Stimulated activated effector memory CD8-positive, alpha-beta T cell treated with anti-CD3 and anti-CD28 coated beads, Interleukin-12 subunit alpha, Interleukin-12 subunit beta, amount 100 ng/mL, for 72 hours (primary cell): ENCODE results near the gene EIPR1.

Source experiments
- ATAC-seq: fragments of 150-1000 bp; cut with Tn5 transposase; 2 replicates; pipeline ENCODE4 v1.10.0; 2021
- DNase-seq, 2 donors: peaks; one replicate each; pipeline ENCODE4 v3.0.0; 2021 to 2022; ENCODE audit warnings: low spot score in 2 of 2
- H3K27ac Mint-ChIP-seq: one replicate; pipeline ENCODE4 v1.8.0; 2022; ENCODE audit warnings: mild to moderate bottlenecking, mixed read lengths
- H3K36me3 Mint-ChIP-seq: one replicate; pipeline ENCODE4 v1.8.0; 2022; ENCODE audit warnings: mild to moderate bottlenecking, mixed read lengths
- H3K4me1 Mint-ChIP-seq: one replicate; pipeline ENCODE4 v1.8.0; 2022; ENCODE audit warnings: mixed read lengths
- H3K4me3 Mint-ChIP-seq: one replicate; pipeline ENCODE4 v1.8.0; 2022; ENCODE audit warnings: mild to moderate bottlenecking, mixed read lengths
- H3K9me3 Mint-ChIP-seq: one replicate; pipeline ENCODE4 v1.8.0; 2022; ENCODE audit warnings: mixed read lengths

Gene EIPR1

DNA sequence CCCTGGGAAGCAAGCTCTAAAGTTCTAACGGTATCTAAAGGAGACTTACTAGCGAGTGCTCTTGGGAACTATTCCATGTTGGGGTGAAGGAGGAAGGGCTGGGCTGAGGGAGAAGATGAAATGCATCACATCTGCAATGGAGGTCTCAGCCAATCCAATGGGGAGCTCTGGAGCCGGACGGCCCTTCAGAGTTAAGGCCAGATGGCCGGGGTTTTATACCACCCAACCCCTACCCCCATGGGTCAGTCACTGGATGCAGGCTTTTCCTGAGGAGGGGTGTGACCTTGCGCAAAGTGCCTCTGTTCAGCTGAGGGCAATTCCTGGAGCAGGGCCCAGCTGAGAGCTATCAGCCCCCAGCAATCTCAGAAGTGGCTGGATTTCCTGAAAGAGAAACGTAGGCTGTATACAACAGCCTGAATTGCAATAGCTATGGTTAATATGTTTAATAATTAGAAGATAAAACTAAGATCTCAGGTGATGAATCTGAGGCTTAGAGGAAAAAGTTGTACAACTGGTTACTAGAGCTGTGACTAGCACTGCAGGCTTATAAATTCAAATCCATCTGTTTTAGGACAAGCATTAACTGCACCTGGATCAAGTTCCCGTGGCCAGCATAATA is 21.6 kb downstream of the EIPR1 start:
- peaks cover 33% of the 10 kb centered on the region for H3K4me1 Mint-ChIP-seq
- H3K9me3 Mint-ChIP-seq = peaks cover 4% of the 10 kb centered on the region
- no peak overlapping the region for H3K27ac Mint-ChIP-seq
- peaks cover 29% of the 10 kb centered on the region for H3K36me3 Mint-ChIP-seq
- no peak for ATAC-seq
- DNase-seq = no peak
- no peak overlapping the region for H3K4me3 Mint-ChIP-seq

DNA sequence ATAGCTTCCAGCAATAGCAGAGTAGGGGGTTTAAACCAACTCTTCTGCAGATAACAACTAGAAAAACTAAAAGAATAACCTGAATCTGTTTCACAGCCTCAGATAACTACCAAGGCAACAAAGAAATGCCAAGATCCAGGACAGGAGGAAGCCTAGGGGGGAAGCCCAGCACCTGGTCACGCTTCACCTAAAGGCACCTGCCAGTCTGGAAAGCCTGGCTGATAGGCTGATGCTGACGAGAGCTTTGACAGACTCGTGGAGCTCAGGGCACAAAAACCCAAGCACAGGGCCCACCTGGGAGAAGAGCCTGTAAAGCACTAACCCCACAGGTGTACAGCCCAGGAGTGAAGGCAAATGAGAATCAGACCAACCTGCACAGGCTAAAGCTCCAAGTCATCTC is 22.6 kb downstream of the EIPR1 start:
- Mint-ChIP-seq H3K27ac (no peak overlapping the region), H3K4me3 (no peak overlapping the region), H3K4me1 (peaks cover 23% of the 10 kb centered on the region), H3K36me3 (peaks cover 39% of the 10 kb centered on the region), H3K9me3 (peaks cover 4% of the 10 kb centered on the region)
- no peak for ATAC-seq
- no peak for DNase-seq

DNA sequence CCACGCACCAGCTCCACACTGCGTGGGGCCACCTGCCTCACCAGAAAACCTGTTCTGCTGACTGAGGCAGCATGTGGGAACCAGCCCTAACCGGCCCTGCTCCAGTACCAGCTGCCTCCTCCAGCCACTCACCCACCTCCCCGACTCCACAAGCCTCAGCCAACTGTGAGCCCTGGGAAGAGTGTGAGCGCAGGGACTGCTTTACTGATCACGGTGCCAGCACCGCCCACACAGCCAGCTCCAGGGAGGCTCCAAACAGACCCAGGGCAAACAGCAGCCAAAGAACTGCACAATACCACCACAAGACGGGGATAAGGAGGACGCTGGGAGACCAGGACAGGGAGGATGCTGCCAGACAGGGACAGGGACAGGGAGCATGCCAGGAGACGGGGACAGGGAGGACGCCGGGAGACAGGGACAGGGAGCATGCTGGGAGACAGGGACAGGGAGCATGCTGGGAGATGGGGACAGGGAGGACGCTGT is 28.4 kb downstream of the EIPR1 start:
- H3K4me3 Mint-ChIP-seq = no peak overlapping the region
- ATAC-seq (no peak), DNase-seq (no peak)
- H3K27ac Mint-ChIP-seq = no peak overlapping the region
- H3K9me3 Mint-ChIP-seq = peaks cover 4% of the 10 kb centered on the region
- peaks cover 65% of the 10 kb centered on the region for H3K36me3 Mint-ChIP-seq
- H3K4me1 Mint-ChIP-seq = peaks cover 7% of the 10 kb centered on the region

DNA sequence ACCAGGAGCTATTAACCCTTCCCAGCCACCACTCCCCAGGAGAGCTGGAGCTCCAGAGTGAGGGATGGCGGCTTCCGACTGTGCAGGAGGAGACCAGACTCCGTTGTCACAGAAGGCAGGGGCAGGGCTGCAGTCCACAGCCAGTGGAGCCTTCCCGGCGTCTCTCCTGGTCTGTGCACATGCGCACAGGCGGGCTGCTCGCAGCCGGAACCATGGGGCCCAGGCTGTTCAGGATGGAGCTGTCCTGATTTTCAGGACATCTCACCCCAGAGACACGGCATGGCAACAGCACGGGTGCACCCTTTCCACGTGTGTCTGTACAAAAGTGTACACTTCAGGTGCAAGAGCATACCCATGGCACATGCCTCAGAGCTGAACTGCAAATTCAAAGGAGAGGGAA is 28.9 kb downstream of the EIPR1 start:
- Mint-ChIP-seq H3K27ac (no peak overlapping the region), H3K4me3 (no peak overlapping the region), H3K9me3 (peaks cover 4% of the 10 kb centered on the region), H3K4me1 (peaks cover 7% of the 10 kb centered on the region), H3K36me3 (peaks cover 60% of the 10 kb centered on the region)
- ATAC-seq (no peak), DNase-seq (no peak)

DNA sequence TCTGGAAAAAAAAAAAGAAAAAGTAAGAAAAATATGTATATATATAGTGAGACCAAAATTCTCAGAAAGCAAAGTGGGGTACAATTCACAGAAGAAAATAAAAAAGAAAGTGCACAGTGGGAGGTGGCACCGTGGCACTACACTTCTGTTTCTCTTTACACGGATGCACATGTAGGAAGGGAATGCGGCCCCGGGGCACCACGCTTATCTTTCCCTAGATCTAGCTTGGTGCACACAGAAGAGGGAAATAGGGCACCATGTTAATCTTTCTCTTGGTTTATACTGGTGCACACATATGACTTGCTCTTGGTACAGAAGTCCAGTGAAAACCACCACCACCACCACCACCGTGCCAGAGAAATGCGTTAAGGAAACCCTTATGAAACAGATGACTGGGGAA is 32.0 kb downstream of the EIPR1 start:
- ATAC-seq (no peak), DNase-seq (no peak)
- Mint-ChIP-seq H3K4me3 (no peak overlapping the region), H3K36me3 (peaks cover 46% of the 10 kb centered on the region), H3K4me1 (peaks cover 7% of the 10 kb centered on the region), H3K27ac (no peak overlapping the region), H3K9me3 (no peaks in the 10 kb centered on the region)

DNA sequence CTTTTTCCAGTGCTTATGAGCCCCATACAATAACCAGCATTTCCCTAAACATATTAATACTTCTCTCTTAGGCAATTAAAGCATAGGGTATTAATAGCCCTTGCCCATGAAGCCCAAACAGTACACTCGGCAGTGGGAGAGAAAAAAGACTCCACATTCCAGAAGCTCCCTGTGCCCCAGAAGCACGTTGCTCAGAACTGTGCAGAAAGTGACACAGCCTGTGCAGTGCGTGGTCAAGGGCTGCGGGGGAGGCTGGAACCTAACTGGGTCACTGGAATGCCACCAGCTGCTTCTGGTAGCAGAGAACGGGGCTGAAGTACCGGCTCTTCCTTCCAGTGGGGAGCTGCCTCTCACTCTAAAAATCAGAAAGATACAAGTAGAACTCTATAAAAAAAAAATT is 32.7 kb downstream of the EIPR1 start:
- peaks cover 7% of the 10 kb centered on the region for H3K4me1 Mint-ChIP-seq
- no peaks in the 10 kb centered on the region for H3K9me3 Mint-ChIP-seq
- H3K36me3 Mint-ChIP-seq = peaks cover 39% of the 10 kb centered on the region

DNA sequence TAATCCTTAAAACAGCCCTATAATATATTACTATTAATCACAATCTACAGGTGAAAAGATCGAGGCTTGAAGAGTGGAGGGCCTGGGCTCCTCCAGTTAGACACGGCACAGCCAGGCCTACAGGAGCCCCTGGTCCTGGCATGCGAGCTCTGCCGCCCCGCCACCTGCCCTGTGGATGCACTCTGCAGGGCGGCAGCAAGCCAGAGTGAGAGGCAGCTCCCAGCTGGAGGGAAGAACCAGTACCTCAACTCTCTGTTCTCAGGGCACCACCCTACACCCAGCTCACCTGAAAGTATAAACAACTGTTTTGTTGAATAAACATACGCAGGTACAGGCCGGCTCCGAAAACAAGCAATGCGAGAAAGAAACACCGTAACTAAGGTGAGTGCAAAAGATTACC is 34.6 kb downstream of the EIPR1 start:
- Mint-ChIP-seq H3K9me3 (no peaks in the 10 kb centered on the region), H3K27ac (no peak overlapping the region), H3K4me3 (no peak overlapping the region), H3K4me1 (peaks cover 7% of the 10 kb centered on the region), H3K36me3 (peaks cover 37% of the 10 kb centered on the region)
- ATAC-seq (no peak), DNase-seq (no peak)

More for the DNA sequence above, 32.7 kb downstream of the EIPR1 start:
- ATAC-seq = no peak
- H3K27ac Mint-ChIP-seq = no peak overlapping the region
- no peak overlapping the region for H3K4me3 Mint-ChIP-seq
- no peak for DNase-seq

DNA sequence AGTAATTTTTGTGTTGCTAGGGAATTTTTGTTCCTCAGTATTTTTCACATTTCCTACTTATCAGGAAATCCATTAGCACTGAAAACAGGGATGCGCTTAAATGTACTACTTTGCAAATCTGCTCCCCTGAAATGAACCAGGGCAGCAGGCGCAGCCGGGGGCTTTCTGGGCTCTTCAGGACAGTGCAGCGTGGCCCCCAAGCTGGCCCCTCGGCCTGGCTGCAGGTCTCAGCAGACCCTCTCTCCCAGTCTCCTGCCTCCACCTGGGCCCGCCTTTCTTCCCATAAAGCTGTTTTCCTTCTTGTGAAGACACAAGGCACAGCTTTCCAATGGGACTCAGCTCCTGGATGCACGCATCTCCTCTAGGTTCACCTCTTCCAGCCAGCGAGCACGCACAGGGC is 35.3 kb downstream of the EIPR1 start:
- Mint-ChIP-seq H3K27ac (peak overlapping the region; percentile 41), H3K36me3 (peaks cover 30% of the 10 kb centered on the region), H3K9me3 (no peaks in the 10 kb centered on the region), H3K4me1 (peaks cover 2% of the 10 kb centered on the region), H3K4me3 (no peak overlapping the region)
- no peak for DNase-seq
- no peak for ATAC-seq

DNA sequence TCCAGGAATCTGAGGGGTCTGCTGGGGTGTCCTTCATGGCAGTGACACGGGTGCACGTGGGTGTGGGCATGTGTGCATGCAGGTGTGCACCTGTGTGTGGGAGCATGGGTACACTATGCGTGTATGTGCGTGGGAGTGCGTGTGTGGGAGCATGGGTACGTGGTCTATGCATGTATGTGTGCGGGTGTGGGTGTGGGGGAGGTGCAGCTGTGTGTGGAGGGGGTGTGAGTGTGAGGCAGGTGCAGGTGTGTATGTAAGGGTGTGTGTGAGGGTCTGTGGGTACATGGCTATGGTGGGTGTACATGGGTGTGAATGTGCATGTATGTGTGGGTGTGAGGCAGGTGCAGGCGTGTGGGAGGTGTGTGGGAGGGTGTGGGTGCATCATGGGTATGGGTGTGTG is 36.3 kb downstream of the EIPR1 start:
- H3K27ac Mint-ChIP-seq = no peak overlapping the region
- ATAC-seq = no peak

DNA sequence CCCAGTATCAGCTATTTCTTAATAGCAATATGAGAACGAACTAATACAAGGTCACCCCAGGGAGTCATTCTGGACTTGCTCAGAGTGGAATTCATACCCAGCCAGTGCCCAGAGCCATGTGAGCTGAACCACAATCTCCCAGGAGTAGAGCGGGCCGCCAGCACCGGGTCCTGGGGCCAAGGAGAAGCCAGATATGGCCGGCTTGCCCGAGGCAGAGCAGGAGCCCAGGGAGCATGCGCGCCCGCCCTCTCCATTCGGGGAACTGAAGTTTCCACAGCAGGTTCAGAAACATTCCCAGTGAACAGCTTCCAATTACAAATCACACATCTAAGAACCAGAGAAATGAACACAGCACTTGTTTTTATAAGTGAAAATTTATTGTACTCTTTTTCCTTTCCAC is 37.5 kb downstream of the EIPR1 start:
- Mint-ChIP-seq H3K36me3 (peaks cover 30% of the 10 kb centered on the region), H3K4me3 (no peak overlapping the region), H3K27ac (no peak overlapping the region), H3K4me1 (peaks cover 5% of the 10 kb centered on the region), H3K9me3 (no peaks in the 10 kb centered on the region)
- DNase-seq = no peak
- no peak for ATAC-seq

More for the DNA sequence above, 36.3 kb downstream of the EIPR1 start:
- H3K36me3 Mint-ChIP-seq = peaks cover 30% of the 10 kb centered on the region
- H3K9me3 Mint-ChIP-seq = no peaks in the 10 kb centered on the region
- no peak for DNase-seq
- no peaks in the 10 kb centered on the region for H3K4me1 Mint-ChIP-seq
- no peak overlapping the region for H3K4me3 Mint-ChIP-seq

DNA sequence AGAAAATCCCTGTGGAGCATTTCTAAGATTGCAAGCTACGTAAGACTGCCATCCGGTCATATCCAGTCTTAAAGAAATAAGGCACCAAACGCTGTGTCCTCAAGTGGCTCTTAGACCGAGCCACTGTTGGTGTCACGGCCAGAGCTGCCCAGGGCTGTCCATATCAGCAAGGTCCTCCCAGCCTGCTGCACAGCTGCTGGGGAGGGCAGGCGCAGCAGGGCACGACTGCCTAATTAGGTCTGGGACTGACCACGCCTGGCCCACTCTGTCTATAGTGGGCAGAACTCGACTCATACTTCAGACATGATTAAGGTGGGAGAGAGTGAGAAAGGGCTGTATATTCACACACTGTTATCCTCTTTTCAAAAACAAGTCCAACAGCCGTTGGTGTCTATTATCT is 39.3 kb downstream of the EIPR1 start:
- Mint-ChIP-seq H3K27ac (no peak overlapping the region), H3K4me1 (peaks cover 5% of the 10 kb centered on the region), H3K4me3 (no peak overlapping the region), H3K36me3 (peaks cover 25% of the 10 kb centered on the region), H3K9me3 (no peaks in the 10 kb centered on the region)
- ATAC-seq (no peak), DNase-seq (no peak)

DNA sequence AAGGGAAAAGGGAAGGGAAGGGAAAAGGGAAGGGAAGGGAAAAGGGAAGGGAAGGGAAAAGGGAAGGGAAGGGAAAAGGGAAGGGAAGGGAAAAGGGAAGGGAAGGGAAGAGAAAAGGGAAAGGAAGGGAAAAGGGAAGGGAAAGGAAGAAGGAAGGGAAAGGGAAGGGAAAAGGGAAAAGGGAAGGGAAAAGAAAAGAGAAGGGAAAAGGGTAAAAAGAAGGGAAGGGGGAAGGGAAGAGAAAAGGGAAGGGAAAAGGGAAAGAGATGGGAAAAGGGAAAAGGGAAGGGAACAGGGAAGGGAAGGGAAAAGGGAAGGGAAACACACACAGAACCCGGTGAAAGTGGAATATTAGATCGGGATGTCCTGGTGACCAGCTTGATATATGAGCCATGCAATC is 40.8 kb downstream of the EIPR1 start:
- Mint-ChIP-seq H3K9me3 (no peaks in the 10 kb centered on the region), H3K4me3 (no peak overlapping the region), H3K27ac (peak overlapping the region; percentile 70), H3K4me1 (peaks cover 5% of the 10 kb centered on the region), H3K36me3 (peaks cover 22% of the 10 kb centered on the region)
- ATAC-seq (no peak), DNase-seq (no peak)

DNA sequence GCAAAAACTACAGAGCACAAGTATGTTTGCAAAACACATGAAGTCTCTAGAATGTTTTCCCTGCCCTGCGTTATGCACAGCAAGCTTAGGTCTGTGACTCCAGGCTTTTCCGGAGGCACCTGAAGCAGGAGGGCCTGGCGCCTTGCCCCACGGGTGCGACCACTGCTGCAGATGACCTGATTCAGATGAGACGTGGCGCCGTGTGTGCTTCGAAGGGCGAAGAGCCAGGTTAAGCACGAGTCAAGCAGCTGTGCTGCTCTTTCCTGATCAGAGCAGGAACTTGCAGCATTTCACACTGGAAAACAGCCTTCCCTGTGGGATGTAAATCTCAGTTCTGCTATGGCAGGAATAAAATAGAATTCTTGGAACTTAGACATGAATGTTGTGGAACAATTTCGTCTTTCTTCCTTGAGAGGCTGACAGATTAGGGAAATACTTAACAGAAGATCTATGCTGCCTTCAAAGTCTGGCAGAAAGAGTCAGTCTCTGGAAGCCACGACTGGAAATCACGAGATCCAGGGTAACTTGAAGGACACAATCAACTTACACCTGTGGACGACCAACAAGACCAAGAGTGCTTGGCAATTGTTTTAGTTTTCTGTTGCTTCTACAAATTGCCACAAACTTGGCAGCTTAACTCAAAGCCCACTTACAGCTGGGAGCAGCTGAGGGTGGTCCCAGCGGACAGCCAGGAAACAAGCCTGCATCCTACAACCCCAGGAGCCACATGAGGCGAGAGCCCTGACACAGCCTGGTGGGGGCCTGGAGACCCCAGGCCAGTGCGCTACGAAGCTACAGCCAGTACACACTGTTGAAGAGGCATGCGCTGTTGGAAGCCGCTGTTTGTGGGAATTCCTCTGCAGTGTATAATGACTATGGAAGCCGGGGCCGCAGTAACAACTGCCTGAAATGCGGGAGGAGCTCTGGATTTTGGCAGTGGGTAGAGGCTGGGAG is 42.9 kb downstream of the EIPR1 start:
- Mint-ChIP-seq H3K27ac (peak overlapping the region; percentile 65), H3K4me3 (no peak overlapping the region), H3K9me3 (no peaks in the 10 kb centered on the region), H3K4me1 (peaks cover 17% of the 10 kb centered on the region), H3K36me3 (peaks cover 34% of the 10 kb centered on the region)
- DNase-seq (no peak), ATAC-seq (no peak)

DNA sequence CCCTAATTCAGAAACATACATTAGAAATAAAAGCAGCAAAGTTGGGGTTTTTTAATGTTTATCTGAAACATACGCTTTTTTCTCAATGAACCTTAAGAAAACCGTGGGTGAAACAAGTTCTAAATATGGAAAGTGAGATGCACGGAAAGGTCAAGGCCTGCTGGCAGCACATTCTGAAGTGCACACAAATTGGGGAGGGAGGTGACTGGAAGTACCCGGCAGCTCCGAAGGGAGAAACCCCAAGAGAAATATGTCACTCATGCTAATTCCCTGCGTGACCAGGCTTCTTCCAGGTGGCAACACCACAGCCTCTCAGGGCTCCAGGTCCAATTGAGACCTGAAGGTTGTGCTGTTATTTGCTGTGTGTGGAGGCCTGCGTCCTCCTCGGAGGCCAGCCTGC is 45.5 kb downstream of the EIPR1 start:
- Mint-ChIP-seq H3K9me3 (no peaks in the 10 kb centered on the region), H3K4me3 (no peak overlapping the region), H3K27ac (peak overlapping the region; percentile 3), H3K4me1 (peaks cover 26% of the 10 kb centered on the region), H3K36me3 (peaks cover 34% of the 10 kb centered on the region)
- ATAC-seq = no peak
- no peak for DNase-seq

DNA sequence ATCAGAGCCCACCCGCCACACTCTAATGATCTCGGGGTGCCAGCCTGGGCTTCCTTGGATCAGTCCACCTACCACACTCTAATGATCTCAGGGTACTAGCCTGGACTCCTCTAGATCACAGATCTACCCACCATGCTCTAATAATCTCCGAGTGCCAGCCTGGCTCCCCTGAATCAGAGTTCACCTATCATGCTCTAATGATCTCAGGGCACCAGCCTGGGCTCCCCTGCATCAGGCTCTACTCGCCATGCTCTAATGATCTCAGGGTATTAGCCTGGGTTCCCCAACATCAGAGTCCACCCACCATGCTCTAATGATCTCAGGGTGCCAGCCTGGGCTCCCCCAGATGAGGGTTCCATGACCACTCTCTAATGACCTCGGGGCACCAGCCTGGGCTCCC is 48.1 kb downstream of the EIPR1 start:
- H3K4me3 Mint-ChIP-seq = no peak overlapping the region
- H3K36me3 Mint-ChIP-seq = peaks cover 20% of the 10 kb centered on the region
- DNase-seq (no peak), ATAC-seq (no peak)
- peaks cover 21% of the 10 kb centered on the region for H3K4me1 Mint-ChIP-seq
- peak overlapping the region; percentile 78 for H3K27ac Mint-ChIP-seq
- H3K9me3 Mint-ChIP-seq = no peaks in the 10 kb centered on the region

DNA sequence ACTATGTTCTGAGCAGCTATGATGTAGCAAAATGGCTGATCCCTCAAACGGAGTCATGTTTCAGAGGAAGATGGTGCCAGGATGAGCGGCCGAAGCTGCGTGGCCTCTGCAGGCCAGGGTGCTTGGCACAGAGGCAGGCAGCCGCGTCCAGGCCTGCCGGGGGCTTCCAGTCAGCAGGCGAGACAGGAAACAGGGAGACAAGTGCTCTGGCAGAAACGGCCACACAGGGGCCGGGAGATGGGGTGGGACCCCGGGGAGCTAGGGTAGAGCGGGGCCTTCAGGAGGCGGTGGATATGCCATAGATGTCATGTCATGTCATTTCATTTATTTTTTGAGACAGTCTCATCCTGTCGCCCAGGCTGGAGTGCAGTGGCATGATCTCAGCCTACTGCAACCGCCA is 50.7 kb downstream of the EIPR1 start:
- Mint-ChIP-seq H3K36me3 (peaks cover 12% of the 10 kb centered on the region), H3K27ac (no peak overlapping the region), H3K4me1 (peaks cover 28% of the 10 kb centered on the region), H3K9me3 (no peaks in the 10 kb centered on the region), H3K4me3 (no peak overlapping the region)
- DNase-seq (no peak), ATAC-seq (no peak)
